Suppressor macrophage (primary cell): ENCODE results near the gene KY.
A peak's percentile ranks its signal among the peaks of the same experiment; 100 is the strongest.

ENCODE experiments used
- DNase-seq, 4 experiments: peaks; one replicate each; pipeline ENCODE4 v3.0.0-alpha.2; 2020 to 2022
- total RNA-seq, 17 experiments: gene quantifications; one replicate each; lab custom pipeline; 2026; ENCODE audit warnings: mixed read lengths in 6 of 17, inconsistent platforms in 3 of 17; lab: John Stamatoyannopoulos, UW

The KY gene, protein sequence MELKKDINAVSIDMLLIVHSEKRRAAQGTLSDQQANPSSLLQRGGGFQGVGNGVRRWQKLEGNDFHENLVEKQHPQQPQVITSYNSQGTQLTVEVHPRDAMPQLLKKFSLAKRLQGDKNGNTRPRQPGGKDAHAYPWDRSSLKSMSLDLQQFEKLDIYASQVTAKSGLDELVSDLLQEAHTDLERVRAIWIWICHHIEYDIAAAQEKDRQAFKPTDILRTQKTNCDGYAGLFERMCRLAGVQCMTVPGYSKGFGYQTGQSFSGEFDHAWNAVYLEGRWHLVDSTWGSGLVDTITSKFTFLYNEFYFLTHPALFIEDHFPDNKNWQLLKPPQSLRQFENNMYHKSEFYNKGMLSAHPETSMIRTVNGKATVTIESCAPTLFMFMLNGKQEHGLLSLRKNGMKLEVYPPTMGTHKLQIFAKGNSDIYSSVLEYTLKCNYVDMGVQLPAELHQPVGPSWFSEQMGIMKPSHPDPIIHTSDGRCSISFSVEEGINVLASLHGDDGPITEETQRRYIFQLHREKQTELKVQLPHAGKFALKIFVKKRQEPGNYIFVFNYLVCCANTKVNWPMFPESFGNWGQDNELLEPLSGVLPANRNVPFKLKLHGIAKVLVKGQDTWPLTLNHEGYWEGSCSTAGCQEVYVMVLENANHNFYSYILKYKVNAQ
- 0 to 4.5 (median 0.02) reads per million in 17 experiments for total RNA-seq

DNA sequence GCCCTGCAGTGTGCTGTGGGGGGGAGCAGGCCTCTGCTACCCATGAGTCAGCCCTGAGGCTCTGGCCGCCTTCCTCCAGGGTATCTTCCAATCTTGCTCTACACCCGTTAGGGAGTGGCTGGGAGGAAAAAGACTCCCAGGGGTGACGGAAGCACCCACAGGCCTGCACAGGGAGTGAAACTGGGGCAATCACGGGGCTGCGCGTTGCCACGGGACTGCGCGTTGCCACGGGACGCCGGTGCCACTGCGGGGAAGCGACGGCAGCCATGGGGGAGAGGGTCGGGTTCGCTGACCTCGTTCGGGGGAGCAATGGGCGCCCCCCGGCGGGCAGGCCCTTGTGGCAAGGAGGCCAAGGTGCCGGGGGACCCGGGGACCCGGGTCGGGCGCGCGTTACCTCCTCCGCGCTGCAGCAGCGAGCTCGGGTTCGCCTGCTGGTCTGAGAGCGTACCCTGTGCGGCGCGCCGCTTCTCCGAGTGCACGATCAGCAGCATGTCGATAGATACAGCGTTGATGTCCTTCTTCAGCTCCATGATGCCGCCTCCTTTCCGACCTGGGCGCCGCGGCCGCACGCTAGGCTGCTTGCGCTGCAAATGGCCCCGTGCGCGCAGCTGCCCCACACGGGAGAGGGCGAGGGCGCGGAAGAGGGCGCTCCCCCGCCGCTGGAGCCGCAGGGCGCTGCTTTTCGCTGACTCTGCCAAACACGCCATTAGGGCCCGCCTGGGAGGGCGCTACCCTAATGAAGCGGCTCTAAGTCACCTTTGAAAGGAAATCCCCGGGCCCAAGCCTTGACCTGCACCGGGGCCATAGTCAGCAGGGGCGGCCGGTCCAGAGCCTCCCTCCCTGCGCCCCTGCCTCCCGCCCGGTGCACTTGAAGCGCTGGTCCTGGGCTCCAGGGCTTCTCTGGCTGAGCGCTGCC is at the start of gene KY:
KY (minus strand) TSS at position 592 of the 916 bp plus-strand sequence; CDS start at position 530, 62 bp downstream.
- DNase-seq: peak in 3 of 4 experiments; percentile 9 to 62 (median 25)

DNA sequence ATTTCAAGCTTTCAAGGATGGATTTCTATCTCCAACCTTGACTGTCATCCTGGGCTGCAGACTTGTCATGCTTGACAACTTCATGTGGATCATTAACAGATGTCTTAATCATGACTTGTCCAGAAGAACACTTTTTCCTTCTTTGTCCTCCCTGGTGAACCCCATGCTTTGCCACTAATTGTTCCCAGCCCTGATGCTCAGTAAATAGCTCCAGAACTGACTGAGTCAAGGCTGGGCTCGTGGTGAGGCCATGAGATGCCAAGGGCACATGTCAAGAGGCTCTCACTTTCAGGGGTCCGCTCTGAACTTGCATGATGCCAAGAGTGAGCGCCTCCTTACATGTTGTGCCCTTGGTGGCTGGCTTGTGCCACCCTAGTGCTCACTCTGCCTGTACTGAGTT is 48.9 kb upstream of the KY start:
- no peak for DNase-seq

DNA sequence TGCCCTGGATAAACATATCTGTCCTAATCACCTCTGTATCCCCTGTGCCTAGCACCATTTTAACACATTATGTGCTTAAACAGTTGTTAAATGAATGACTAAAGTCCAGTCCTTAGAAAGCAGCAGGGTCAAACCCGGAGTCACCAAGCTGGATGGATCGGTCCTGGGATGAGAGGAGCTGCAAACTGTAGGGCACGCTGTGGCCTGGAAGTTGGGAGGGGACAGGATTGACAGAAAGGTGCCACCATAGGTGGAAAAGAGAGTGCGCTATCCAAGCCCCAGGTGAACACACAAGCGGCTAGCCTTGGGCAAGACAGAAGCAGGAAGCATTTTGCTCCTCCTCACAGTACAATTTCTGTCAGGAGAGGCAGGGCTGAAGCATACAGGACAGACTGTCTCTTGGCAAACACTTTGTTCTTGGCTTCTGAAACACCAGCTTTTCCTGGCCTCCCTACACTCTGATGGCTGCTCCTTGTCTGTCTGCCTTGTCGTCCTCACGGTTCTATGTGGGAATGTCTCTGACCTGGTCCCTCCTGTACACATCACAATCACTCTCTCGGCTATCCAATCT is 48.4 kb upstream of the KY start:
- no peak for DNase-seq

DNA sequence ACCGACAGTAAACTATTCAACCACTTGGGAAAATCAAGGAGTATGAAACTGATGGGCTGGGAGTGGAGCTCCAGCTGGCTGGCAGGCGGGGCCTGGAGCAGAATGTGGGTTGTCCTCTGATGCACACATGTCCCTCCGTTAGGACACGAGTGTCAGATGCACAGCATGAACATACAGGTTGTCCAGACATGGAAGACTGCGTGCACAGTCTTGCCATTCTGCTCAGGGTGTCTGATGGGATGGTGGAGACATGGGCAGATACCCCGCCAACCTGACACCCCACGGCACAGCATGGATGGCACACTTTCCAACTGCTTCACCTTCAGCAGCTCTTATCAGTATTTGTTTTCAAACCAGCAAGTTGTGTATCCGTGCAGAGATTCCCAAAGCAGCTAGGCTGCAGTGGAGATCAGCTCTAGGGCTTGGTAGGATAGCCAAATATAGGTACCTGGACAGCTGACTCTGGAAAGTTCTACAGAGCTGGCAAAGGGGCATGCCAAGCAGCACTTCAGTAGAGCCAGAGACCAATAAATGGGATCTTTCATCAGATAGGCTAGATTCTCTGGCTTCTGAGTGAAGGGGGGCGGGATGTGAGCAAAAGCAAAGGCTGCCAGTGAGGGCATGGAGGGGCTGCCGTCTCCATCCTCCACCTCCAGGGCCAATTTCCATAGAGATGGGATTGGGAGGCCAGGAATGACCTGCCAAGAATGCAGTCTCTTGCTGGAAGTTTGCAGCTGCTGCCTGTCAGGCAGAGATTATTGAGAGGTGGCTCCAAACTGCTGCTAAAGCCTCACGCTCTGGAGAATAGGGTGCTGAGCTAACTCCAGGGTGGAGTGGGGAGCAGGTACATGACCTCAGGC is 47.2 kb upstream of the KY start:
- DNase-seq: no peak

DNA sequence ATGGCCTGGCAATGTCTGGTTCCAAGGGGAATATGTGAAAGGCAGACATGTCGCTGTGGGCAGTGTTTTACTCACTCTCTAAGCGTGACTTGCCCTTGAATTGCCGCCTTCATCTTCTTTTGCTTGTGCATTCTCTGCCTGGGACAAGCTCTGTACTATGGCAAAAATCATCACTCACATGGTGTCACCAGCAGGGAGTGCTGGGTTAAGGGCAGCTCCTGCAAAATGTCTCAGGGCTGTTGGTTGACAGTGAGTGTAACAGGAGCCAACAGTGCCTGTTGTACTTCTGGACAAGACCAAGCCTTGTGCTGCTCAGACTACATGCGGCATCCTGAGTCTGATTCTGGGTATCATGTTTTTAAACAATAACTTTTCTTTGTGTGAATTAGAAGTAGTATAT is 45.3 kb upstream of the KY start:
- DNase-seq: no peak

DNA sequence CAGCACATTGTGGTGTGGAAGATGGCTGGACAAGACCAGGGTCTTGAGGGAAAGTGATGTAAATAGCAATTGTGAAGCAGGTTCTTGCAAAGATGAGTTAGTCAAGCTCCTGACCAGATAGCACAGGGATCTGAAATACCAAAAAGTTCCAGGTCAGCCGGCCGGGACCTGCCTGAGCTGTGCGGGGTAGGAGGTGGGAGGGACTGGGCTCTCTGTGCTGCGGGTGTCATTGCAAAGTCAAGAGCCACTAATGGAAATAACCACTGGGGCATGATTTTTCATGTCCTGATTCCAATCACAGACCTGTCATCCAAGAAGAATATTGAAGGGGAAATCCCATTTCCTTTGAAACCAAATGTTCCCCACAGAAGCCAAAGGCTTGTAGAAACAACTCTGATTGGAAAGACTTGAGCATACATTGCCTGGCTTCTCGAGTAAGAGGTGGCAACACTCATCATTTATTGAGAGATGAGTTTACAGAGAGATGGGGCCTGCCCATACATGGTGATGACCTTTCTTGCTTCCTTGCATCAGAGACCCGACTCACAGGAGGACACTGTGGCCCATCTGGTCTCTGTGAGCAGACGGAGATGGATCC is 44.2 kb upstream of the KY start:
- DNase-seq: no peak

DNA sequence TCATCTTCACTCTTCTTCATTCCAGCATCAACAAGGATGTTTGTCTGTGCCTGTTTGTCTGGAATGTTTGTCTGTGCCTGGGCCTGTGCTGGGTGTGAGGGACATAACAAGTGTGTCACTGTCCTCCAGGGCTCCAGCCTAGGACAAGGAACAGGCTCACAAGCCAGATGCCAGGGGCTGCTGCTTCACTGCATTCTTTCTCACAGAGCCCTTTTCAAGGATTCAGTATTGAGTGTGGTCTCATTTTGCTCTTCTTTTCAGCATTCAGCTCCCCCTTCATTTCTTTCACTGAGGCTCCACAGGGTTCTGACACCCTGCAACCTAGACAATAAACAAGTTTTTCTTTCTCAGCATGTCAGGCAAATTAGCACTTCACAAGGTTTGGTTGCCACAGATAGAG is 43.6 kb upstream of the KY start:
- DNase-seq: no peak

DNA sequence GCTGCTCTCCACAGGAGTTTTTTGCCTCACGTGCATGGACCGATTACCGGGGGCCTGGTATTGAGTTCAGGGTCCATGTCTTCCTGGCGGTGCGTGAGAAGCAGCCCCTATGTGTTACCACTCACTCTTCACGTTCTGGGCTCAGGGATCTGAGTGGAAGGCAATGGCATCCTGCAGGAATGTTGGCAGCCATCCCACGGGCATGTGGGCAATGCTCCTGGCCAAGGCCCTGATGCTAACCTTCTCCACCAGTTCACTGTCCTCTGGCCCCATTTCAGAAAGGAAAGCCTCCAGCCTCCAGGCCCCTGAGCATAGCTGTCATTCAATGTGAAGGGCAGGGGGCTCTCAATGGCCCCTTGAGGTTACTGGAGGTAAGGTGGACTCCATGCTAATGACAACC is 43.0 kb upstream of the KY start:
- DNase-seq: no peak

DNA sequence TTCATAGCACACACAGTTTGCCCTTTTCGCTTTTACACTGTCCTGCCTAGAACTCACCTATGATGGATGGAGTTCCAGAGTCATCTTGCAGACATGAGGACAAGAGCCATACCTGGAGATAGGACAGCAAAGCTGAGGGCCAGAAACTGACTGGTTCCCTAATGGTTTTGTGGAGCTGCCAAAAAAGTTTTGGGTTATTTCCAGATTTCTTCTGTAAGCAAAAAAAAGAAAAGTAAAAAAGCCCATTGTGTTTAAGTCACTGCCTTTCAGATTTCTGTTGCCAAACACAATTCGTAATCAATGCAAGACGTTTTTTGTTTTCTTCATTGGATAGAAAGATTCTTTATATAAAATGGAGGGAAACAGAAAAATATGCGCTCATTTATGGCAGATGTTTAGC is 42.4 kb upstream of the KY start:
- no peak for DNase-seq

DNA sequence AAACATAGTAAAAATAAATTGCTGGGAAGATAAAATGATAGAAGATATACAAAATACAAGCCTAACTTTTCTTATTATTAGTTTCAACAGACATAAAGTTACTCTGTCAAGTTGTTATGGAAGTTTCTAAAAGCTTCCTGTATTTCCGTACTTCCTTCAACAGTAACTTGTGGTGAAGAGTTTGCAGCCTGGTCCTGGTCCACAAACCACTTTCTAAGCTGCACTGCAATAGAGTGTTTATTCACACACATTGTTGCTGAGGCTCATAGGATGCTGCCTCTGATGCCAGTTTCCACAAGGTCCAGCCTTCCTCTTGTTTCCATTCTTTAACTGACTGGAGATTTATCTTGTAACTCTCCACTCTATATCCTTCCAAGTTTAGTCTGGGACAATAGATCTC is 39.4 kb upstream of the KY start:
- DNase-seq: peak in 1 of 4 experiments; percentile 12

DNA sequence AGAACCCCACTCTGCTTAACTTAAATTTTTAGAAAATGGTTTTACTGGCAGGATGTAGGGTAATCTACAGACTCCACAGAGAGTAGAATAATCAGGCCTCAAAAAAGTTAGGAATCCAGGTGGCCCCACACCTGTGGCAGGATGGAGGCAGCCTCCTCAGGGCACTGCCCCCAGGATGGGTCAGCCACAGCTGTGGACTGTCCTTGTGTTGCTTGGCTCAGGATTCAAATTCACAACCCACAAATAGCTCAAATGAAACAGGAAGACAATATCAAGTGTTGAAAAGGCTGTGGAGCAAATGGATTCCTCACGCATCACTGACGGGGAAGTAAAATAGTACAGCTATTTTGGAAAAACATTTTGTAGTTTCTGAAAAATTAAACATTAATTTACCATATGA is 36.8 kb upstream of the KY start:
- no peak for DNase-seq

DNA sequence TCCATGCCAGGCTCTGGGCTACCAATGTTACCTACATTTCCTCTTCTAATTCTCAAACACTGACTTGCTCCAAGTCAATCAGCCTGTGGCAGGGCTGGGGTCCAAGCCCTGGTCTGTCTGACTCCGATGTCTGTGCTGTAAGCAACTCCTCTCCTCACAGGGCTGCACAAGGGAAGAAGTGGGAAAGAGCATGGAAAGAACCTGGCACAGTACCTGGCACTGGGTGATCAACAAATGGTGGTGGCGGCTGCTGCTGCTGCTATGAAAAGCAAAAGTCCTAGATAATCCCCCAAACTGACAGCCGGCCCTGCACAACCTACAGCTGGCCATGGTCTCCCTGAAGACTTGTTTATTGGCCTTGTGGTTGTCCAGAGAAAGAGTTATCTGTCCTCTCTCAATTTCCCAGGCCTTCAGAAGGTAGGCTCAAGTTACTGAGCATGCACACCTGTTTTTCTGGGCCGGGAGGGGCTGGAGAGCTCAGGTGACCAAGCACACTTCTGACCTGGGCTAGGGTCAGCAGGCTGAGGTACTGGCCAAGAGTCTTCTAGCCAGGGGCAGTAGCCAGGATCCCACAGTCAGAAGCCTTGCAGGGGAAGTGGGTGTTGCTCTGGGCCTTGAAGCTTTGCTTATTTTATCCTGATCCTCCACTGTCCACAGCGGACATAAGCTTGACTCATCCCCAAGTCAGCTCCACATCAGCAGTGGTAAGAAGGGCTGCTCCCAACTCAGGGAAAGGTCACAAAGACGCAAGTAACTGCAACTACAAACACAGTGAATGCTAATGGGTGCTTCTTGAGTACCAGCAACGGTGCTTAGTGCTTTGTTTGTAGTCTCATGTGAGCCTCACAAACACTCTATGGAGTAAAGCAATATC is 35.3 kb upstream of the KY start:
- no peak for DNase-seq

DNA sequence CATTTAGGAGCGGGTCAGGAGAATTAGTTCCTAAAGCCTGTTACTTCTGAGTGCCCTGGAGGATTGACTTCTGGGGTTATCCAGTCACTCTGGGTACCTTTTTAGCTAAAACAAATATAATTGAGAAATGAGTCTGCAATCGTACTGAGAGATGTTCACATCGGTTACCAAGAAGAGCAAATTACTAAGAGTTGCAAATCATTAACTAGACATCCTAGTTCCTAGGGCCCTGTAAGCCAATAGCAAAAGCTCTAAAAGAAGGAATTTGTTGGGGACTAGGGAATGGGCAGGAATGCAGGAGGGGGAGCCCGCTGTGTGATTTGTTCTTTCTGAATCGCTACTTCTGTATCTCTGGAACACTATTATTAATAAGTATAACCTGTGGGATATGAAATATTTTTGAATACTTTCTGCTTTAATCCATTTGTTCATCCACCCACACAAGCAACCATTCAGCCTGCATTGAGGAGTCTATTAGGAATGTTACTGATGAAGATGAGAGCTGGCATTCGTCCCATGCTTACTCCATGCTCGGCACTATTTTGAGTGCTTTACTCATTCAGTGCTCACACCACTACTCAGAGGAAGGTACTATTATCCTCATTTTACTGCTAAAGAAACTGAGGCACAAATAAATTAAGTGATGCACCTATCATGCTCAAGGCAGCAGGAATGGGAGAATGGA is 31.5 kb upstream of the KY start:
- DNase-seq: no peak

DNA sequence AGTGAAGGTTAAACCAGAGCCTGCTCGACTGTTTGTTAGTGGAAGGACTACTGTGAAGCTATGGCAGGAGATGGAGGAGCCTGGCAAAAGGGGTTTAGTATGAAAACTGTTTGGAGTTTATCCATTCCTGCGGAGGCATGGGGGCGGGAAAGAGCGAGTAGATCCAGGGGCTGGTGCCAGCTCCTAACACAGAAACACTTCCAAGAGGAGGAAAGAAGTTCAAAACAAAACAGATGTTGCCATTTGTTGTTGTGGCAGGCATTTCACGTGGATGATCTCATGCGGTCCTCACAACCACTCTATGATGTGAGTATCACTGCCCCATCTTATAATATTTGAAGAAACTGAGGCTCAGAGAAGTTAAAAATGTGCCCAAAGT is 30.7 kb upstream of the KY start:
- no peak for DNase-seq

DNA sequence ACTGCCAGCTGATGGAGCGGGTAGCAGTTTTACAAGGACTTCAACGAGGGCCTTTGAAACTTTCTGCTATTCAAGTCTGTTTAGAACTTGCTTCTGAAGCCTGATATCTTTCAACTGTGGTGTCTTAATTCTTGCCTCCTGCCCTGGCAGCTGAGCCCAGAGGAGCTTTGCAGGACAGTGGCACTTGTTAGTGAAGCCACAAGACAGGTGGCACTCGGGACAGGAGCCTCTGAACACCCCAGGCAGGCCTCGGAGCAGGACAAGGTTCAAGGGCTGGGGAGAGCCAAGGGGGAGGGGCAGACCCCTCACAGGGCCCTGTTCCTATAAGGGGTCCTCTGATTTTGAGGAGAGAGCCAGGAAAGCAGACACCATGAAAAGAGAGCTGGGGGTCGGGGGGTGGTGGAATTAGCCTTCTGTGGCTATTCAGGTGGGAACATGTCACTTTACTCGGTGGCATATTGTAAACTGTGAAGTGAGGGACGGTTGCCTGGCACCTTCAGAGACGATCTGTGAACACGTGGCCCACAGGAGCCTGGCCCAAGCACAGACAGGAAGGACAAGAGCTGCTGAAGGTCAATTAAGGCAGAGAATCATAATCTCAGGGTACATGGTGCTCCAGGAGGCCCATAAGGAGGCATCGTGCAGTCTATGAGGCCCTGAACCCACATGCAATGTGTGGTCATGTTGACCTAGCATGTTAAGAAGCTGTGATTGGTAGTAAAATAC is 30.1 kb upstream of the KY start:
- no peak for DNase-seq

DNA sequence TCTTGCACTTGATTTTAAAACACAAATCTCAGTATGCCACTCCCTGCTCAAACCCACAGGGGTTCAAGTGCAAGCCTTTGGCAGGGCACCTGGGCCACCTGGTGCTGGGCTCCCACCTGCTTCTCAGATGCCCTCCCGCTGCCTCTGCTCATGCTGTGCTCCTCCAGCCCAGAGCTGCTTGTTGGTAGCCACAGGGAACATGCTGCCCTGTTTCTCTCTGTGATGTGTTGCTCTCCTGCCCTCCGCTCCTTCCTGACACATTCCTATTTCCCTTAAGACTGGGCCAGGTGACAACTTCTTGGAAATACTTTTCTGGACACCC is 27.1 kb upstream of the KY start:
- DNase-seq: no peak

DNA sequence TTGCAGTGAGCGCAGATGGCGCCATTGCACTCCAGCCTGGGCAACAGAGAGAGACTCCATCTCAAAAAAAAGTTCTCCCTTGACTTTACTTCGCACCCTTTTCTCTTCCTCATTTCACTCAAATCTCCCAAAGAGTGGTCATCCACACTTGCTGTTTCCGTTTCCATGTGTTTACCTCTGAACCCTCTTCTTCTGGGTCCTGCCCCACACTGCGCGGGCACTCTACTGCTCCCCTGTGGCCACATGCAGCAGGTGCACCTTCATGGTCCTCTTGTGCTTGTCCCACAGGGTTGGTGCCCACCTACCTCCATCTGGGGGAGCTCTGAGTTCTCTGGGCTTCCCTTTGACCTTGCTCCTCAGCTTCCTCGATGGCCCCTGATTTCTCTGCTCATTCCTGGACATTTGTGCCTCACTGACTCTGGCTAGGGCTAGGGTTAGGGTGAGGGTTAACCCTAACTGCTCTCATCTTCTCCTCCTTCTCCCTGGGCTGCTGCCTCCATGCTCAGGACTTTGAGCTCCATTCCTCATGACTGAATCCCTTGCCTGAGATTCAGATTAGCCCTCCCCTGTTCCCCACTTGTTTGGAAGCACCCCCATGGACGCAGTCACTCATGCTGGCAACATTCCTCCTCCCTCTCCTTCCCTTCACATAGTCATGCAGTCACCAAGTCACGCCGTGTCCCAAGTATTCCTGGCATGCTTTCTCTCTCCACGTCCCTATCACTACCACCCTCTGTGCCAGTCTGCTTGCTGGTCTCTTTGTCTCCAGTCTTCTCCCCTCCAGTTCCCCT is 26.6 kb upstream of the KY start:
- peak; percentile 21 to 47 (median 30) for DNase-seq

DNA sequence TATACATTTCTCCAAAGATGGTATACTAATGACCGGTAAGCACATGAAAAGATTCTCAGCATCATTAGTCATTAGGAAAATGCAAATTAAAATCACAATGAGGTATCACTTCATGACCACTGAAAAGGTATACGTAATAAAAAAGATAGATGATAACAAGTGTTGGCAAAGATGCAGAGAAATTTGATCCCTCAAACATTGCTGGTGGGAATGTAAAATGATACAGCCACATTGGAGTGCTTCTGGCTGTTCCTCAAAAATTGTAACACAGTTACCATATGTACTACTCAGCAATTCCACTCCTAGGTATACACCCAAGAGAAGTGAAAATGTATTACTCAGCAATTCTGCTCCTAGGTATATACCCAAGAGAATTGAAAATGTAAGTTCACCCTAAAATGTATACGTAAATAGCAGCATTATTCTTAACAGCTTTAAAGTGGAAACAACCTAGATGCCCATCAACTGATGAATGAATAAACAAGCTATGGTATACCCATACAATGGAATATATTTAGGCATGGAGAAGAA is 25.0 kb upstream of the KY start:
- DNase-seq: no peak
